ENCODE results near the gene PRDX1. TPM values are rescaled to one million over a fixed set of nuclear protein-coding genes. Genes with fewer than 3 reads are reported as not detected.
A peak's percentile ranks its signal among the peaks of the same experiment; 100 is the strongest.

Gene PRDX1
- total and polyA plus RNA-seq, 2 of the 13 experiments (the other 11 are each of a cell fraction or from before 2014, with no cell fraction given) = 761 to 1,898 TPM

GRCh38 chr1:45490626-45491486 lies 30.8 kb downstream of the PRDX1 start, which contains the start of gene TESK2 (continued):
- TF ChIP-seq, protein P1, sequence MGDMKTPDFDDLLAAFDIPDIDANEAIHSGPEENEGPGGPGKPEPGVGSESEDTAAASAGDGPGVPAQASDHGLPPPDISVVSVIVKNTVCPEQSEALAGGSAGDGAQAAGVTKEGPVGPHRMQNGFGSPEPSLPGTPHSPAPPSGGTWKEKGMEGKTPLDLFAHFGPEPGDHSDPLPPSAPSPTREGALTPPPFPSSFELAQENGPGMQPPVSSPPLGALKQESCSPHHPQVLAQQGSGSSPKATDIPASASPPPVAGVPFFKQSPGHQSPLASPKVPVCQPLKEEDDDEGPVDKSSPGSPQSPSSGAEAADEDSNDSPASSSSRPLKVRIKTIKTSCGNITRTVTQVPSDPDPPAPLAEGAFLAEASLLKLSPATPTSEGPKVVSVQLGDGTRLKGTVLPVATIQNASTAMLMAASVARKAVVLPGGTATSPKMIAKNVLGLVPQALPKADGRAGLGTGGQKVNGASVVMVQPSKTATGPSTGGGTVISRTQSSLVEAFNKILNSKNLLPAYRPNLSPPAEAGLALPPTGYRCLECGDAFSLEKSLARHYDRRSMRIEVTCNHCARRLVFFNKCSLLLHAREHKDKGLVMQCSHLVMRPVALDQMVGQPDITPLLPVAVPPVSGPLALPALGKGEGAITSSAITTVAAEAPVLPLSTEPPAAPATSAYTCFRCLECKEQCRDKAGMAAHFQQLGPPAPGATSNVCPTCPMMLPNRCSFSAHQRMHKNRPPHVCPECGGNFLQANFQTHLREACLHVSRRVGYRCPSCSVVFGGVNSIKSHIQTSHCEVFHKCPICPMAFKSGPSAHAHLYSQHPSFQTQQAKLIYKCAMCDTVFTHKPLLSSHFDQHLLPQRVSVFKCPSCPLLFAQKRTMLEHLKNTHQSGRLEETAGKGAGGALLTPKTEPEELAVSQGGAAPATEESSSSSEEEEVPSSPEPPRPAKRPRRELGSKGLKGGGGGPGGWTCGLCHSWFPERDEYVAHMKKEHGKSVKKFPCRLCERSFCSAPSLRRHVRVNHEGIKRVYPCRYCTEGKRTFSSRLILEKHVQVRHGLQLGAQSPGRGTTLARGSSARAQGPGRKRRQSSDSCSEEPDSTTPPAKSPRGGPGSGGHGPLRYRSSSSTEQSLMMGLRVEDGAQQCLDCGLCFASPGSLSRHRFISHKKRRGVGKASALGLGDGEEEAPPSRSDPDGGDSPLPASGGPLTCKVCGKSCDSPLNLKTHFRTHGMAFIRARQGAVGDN (CRISPR knock-in tag; IDR thresholded peaks at IDR 0.05) = peak; percentile 84
- TF ChIP-seq ARID3A (IDR thresholded peaks at IDR 0.05; ENCODE audit: low read depth, low read length) = peak; percentile 70; the same call in 1 of the 2 replicates
- TF ChIP-seq NCOA5 (CRISPR knock-in tag; IDR thresholded peaks at IDR 0.05) = no peak
- no peak for TF ChIP-seq SMAD3 (CRISPR knock-in tag; IDR thresholded peaks at IDR 0.05)
- 0 out of 2 replicates have a peak, but pooled peaks have one; percentile 49 for TF ChIP-seq AKAP8 (CRISPR knock-in tag; IDR thresholded peaks at IDR 0.05)
- TF ChIP-seq ZKSCAN5 (CRISPR knock-in tag; IDR thresholded peaks at IDR 0.05) = peak; percentile 48; the same call in 1 of the 2 replicates
- TF ChIP-seq ZNF451 (CRISPR knock-in tag; IDR thresholded peaks at IDR 0.05) = 0 out of 2 replicates have a peak, but pooled peaks have one; percentile 45
- no peak for TF ChIP-seq MBD4 (IDR thresholded peaks at IDR 0.05; ENCODE audit: borderline replicate concordance, low read length)
- TF ChIP-seq AGO1 (IDR thresholded peaks at IDR 0.05; ENCODE audit: low read depth, low read length, poor library complexity, severe bottlenecking) = peak; percentile 74
- TF ChIP-seq JUN (CRISPR knock-in tag; IDR thresholded peaks at IDR 0.05) = no peak
- TF ChIP-seq, protein P2, sequence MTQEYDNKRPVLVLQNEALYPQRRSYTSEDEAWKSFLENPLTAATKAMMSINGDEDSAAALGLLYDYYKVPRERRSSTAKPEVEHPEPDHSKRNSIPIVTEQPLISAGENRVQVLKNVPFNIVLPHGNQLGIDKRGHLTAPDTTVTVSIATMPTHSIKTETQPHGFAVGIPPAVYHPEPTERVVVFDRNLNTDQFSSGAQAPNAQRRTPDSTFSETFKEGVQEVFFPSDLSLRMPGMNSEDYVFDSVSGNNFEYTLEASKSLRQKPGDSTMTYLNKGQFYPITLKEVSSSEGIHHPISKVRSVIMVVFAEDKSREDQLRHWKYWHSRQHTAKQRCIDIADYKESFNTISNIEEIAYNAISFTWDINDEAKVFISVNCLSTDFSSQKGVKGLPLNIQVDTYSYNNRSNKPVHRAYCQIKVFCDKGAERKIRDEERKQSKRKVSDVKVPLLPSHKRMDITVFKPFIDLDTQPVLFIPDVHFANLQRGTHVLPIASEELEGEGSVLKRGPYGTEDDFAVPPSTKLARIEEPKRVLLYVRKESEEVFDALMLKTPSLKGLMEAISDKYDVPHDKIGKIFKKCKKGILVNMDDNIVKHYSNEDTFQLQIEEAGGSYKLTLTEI (CRISPR knock-in tag; conservative IDR thresholded peaks at IDR 0.05) = no peak
- TF ChIP-seq KLF13 (CRISPR knock-in tag; IDR thresholded peaks at IDR 0.05) = no peak
- TF ChIP-seq ZNF891 (CRISPR knock-in tag; IDR thresholded peaks at IDR 0.05) = peak; percentile 88
- TF ChIP-seq ZNF790 (CRISPR knock-in tag; IDR thresholded peaks at IDR 0.05; ENCODE audit: borderline replicate concordance) = 0 out of 2 replicates have a peak, but pooled peaks have one; percentile 47
- no peak for TF ChIP-seq TBP (CRISPR knock-in tag; IDR thresholded peaks at IDR 0.05)
- TF ChIP-seq YEATS2 (CRISPR knock-in tag; IDR thresholded peaks at IDR 0.05; ENCODE audit: borderline replicate concordance) = peak; percentile 51; the same call in 1 of the 2 replicates
- TF ChIP-seq THAP11 (CRISPR knock-in tag; IDR thresholded peaks at IDR 0.05) = peak; percentile 83; the same call in 1 of the 2 replicates
- no peak for TF ChIP-seq JARID2 (CRISPR knock-in tag; IDR thresholded peaks at IDR 0.05; ENCODE audit: insufficient replicate concordance)
- no peak for TF ChIP-seq ZNF703 (CRISPR knock-in tag; IDR thresholded peaks at IDR 0.05; ENCODE audit: borderline replicate concordance)
- TF ChIP-seq ZNF263 (CRISPR knock-in tag; IDR thresholded peaks at IDR 0.05) = no peak
- TF ChIP-seq, protein P3, sequence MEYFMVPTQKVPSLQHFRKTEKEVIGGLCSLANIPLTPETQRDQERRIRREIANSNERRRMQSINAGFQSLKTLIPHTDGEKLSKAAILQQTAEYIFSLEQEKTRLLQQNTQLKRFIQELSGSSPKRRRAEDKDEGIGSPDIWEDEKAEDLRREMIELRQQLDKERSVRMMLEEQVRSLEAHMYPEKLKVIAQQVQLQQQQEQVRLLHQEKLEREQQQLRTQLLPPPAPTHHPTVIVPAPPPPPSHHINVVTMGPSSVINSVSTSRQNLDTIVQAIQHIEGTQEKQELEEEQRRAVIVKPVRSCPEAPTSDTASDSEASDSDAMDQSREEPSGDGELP (IDR thresholded peaks at IDR 0.05; ENCODE audit: borderline replicate concordance, low read depth) = peak; percentile 72; the same call in 1 of the 2 replicates

All from HepG2 (cell line).